ENCODE results near the gene OOEP.
"Not testable (repeated sequence)": the region's sequence is repeated elsewhere in the genome, so short reads cannot be mapped to it uniquely, and the experiment has no call there.

The OOEP gene

DNA sequence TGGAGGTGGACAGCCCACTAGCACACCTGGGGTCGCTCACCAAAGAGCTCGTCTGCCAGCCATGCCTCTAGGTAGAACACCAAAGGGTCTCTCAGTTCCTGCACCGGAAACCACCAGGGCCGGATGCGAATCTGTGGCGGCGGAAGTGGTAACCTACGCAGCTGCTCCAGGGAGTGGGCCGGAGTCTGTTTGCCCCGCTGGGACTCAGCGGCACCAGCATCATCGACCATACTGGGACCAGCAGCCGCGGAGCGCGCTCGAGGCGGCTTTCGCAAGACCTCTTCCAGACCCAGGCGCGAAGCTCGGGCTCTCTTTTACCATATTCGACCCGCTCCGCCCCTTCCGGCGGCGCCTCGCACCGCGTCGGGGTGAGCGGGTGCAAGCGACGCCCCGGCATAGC, at the start of gene OOEP:
Gene OOEP, minus strand, starts transcription at position 335 of the 400 bp plus-strand sequence. Its CDS starts 105 bp downstream, at position 230.
- DNase-seq (ENCODE audit: low spot score): no peak

DNA sequence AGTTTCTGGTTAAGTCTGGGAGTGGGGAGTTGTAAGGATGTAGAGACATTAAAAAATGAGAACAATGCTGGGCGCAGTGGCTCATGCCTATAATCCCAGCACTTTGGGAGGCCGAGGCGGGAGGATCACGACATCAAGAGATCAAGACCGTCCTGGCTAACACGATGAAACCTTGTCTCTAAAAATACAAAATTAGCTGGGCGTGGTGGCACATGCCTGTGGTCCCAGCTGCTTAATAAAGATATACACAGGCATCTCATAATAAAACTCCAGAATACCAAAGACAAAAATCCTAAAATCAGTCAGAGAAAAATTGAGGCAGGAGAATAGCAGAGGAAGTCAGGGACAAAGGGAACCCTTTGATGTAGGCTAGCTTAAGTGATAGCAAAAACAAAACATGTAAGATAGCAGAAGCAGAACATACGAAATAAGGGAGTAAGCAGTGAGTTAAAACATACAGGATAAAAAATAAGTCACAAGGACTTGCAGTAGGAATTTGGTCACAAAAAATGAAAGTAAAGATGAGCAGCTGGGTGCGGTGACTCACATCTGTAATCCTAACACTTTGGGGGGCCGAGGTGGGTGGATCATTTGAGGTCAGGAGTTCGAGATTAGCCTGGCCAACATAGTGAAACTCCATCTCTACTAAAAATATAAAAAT, 48.5 kb upstream of the OOEP start:
- no peak for DNase-seq (ENCODE audit: low spot score)

DNA sequence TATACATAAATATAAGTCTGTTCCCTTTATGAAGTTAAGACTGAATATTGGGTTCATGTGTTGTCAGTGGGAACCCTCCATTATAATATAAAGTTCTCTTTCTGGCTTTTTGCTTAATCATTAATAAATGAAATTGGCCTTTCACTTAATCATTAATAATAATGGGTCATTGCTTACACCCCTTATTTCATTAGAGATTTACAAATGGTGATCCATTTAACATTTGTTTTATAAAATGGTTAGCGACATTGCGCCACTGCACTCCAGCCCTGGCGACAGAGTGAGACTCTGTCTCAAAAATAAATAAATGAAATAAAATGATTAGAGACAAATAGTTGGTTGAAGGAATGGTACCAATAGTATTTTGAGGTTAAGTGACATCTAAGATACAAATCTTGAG, 43.4 kb upstream of the OOEP start:
- no peak for DNase-seq (ENCODE audit: low spot score)

DNA sequence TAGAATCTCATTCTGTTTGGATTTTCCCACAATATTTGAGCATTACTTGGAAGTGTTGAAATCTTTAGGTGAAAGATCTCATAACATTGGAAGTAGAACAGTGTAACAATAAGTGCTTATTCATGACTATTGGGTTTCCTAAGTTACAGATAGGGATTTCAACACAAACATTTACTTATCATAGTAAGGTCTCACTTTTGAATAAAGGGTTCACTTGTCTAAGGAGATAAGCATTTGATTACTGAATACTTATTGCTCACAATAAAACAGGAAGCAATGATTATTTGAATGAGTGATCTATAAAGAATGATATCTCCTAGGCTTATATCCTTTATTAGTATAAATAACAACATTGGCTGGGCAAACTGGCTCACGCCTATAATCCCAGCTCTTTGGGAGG, 39.7 kb upstream of the OOEP start:
- no peak for DNase-seq (ENCODE audit: low spot score)

DNA sequence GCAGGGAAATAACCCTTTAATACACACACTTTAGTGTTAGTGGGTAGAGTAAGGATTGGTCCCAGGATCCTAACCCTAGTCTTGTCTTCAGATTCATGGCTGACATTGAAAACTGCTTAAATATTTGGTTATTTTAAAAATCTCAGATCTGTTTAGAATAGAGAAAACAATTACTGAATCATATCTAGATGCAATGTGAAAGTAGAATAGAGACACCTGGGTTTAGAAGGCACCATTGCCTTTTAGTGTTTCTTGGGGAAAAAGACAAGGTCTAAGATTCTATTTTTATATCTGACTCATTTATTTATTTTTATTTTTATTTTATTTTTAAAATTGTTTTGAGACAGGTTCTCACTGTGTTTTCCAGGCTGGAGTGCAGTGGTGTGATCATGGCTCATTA, 31.0 kb upstream of the OOEP start:
- no peak for DNase-seq (ENCODE audit: low spot score)

DNA sequence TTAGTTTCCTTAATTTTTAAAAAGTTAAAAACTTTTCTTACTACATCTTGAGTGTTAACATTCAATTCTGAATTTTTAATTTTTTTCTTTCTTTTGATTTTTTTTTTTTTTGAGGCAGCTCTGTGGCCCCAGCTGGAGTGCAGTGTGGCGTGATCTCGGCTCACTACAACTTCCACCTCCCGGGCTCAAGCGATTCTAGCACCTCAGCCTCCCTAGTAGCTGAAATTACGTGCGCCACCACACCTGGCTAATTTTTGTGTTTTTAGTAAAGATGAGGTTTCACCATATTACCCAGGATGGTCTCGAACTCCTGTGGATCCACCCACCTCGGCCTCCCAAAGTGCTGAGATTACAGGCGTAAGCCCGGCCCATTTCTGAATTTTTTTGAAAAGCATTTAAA, 26.2 kb upstream of the OOEP start:
- DNase-seq (ENCODE audit: low spot score): no peak

DNA sequence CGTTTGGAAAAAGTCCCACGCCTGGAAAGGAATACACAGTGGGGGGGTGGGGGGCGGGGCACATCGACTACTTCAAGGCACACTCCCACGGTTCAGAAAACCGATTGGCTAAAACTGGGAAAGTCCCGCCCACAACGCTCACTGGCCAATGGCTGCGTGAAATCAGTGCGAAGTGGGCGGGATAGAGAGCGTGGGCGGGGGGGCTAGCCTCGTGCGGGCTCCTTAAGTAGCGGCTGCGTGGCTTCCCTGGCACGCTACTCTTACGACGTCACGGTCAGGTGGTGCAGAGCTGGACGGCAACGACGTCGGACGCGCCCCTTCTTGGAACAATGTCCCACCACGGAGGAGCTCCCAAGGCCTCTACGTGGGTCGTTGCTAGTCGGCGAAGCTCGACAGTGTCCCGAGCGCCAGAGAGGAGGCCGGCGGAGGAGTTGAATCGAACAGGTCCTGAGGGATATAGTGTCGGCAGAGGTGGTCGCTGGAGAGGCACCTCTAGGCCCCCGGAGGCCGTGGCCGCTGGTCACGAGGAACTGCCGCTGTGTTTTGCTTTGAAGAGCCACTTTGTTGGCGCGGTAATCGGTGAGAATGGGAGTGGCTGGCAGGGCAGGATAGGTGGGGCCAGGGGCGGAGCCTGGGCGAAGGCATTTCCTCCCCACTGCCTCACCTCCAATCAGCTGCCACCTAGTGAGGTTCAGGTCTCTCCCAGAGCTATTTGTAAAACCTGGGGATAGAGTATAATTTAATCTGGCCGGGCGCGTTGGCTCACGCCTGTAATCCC, 25.1 kb upstream of the OOEP start, which contains the start of gene DDX43:
Gene DDX43, plus strand, starts transcription at position 252 of the 778 bp plus-strand sequence. Its CDS starts 78 bp downstream, at position 330.
- no peak for DNase-seq (ENCODE audit: low spot score)

DNA sequence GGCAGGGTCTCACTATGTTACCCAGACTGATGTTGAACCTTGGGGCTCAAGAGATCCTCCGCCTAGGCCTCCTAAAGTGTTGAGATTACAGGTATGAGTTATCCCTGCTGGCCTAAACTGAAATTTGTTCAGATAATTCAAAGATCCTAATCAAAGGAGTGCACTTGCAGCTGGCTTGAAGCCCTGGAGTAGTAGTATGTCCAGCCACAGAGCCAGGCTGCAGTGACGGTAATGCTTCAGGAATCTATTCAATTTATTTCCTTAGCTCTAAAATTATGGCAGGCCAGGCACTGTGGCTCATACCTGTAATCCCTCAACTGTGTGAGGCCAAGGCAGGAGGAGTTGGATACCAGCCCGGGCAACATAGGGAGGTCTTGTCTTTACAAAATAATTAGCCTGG, 23.6 kb upstream of the OOEP start:
- no peak for DNase-seq (ENCODE audit: low spot score)

DNA sequence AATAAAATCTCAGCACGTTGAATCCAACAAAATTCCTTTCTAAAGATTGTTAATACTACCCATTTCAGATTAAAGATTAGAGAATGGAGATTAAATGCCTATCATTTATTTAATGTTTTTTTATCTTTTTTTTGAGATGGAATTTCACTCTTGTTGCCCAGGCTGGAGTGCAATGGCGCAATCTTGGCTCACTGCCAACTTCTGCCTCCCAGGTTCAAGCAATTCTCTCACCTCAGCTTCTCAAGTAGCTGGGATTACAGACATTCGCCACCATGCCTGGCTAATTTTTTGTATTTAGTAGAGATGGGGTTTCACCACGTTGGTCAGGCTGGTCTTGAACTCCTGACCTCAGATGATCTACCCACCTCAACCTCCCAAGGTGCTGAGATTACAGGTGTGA, 22.5 kb upstream of the OOEP start:
- DNase-seq (ENCODE audit: low spot score): not testable (repeated sequence)

DNA sequence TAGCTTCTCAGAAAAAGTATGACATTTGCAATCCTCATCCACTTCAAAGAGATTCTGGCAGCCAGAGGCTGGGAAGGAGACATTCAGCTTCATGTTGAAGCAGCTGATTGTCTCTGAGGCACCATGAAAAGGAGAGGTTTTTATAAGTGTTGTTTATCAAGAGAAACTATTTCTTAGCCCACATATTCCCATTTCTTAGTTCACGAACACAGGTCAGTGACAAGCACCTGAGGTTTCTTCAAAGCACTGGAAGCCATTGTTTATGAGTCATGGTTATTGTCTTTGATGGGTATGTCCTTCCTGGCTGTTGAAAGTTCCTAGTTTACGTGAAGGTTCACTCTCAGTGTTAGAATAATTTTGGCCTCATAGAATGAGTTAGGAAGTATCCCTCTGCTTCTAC, 22.0 kb upstream of the OOEP start:
- DNase-seq (ENCODE audit: low spot score): no peak

DNA sequence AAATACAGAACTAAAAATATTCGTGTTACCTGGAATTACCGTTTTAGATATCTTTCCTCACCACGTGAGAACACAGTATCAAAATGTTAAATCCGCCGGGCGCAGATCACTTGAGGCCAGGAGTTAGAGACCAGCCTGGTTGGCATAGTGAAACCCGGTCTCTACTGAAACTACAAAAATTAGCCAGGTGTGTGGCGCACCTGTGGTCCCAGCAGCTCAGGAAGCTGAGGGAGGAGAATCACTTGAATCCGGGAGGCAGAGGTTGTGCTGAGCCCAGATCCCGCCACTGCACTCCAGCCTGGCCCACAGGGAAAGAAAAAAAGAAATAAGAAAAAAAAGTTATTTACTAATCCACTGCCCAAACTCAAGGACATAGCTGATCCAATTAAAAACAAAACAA, 20.2 kb upstream of the OOEP start:
- DNase-seq (ENCODE audit: low spot score): no peak

DNA sequence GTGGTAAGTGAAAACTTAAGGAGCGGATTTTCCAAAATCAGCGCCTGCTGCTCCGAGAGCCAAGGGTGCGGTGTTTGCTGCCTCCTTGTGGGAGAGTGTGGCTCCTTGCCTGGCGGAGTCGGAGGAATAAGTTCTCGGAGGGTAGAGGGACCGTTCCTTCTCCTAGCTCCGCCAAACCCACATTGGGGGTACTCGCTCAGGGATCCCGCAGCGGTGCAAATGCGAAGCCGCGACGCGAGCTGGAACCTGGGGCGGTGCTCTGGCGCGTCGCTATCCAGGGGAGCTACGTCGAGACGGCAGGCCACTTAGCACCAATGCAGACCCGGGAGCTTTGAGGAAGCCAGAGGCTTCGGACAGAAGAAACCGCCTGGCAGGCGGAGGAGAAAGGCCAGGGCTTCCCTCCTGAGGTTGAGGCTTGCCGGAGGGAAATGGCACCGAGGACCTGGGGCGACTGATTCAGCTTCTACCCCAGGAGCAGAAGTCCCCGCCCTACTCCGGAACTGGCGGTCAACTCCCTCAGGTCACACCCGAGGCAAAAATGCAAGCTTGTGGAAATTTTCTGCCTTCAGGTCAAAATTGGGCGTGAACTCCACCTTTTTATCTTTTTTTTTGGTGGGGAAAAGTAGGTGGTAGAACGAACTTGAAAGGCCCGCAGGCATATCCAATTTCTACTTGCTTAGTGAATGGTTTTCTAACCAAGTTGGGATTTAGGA, 19.3 kb upstream of the OOEP start:
- peak; percentile 80 for DNase-seq (ENCODE audit: low spot score)

DNA sequence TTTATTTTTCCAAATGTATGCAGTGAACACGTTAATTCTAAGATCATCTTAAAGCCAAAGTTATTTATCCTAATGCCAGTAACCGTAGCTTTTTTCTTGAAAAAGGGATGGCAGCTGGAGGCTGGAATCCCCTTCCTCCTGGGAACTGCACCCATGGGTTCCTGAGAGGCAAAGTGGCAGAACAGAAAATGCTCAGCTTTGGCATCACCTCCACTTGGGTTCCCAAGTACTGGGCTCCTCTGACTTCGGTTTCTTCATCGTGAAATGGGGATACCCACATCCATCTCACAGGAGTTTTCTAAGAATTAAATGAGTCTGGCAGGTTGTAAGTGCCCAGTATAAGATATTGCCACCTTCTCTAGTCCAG, 18.7 kb upstream of the OOEP start:
- no peak for DNase-seq (ENCODE audit: low spot score)

DNA sequence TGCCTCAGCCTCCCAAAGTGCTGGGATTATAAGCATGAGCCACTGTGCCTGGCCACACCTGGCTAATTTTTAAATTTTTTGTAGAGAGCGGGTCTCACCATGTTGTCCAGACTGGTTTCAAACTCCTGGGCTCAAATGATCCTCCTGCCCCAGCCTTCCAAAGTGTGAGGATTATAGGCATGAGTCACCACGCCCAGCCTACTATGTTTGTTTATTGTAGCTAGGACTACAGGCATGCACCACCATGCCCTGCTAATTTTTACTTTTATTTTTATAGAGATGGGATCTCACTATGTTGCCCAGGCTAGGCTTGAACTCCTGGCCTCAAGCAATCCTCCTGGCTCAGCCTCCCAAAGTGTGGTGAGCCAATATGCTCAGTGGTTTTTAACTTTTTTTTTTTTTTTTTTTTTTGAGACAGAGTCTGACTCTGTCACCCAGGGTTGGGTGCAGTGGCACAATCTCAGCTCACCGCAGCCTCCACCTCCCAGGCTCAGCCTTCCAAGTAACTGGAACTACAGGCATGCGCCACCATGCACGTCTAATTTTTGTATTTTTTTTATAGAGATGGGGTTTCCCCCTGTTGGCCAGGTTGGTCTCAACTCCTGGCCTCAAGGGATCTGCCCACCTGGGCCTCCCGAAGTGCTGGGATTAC, 12.9 kb upstream of the OOEP start:
- no peak for DNase-seq (ENCODE audit: low spot score)

DNA sequence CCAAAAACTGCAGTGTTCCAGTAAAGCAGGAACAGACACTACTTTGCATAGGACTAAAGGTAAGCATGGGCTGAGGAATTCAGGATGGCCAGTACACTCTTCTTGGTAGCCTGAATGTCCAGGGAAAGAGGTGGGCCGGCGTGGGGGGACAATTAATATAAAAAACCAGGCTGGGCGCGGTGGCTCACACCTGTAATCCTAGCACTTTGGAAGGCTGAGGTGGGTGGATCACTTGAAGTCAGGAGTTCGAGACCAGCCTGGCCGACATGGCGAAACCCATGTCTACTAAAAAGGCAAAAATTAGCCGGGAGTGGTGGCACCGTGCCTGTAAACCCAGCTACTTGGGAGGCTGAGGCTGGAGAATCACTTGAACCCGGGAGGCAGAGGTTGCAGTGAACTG, 11.8 kb upstream of the OOEP start:
- not testable (repeated sequence) for DNase-seq (ENCODE audit: low spot score)

DNA sequence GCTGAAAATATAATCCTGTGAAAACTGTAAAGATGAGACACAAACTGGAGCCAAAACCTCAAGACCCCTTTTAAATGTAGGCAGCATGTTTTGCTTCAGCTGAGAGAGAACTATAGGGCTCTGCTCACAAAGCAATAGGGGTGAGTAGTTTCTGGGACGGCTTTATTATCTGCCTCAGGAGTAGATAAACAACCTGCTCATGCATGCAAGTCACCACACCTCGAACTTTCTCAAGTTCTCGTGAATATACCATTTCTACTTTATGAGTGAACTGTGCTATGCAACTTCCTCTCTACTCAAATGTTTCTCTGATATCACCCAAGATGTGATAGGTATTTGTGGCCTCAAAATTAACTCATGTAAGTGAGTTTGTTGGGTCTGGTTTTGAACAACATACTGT, 7.5 kb upstream of the OOEP start:
- no peak for DNase-seq (ENCODE audit: low spot score)

DNA sequence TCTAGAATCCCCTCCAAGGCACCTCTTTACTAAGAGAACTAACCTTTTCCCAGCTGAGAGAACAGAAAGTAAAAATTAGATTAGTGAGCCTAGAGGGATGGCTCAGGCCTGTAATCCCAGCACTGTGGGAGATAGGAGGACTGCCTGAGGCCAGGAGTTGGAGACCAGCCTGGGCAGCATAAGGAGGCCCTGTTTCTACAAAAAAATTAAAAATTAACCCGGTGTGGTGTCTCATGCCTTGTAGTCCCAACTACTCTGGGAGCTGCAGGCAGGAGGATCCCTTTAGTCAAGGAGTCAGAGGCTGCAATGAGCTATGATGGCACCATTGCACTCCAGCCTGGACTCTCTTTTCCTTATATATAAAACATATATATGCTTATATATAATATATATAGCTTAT, 5.5 kb upstream of the OOEP start:
- DNase-seq (ENCODE audit: low spot score): peak; percentile 77

DNA sequence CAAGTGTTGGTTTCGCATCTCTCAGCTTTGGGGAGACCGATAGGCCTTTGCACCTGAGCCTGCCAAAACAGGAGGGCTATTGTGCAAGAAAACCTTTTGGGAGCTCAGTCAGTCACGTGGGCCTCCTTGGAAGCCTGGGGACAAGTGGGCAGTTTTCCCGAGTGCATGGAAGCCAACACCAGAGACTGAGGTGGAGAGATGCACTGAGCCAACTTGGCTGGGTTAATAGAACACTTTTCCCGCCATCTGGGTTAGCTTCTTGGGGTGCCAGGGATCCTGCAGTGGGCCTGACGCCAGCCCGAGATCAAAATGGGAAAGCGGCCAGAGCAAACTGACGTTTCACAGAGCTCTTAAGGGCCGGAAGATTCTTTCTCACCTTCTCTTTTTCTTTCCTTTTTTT, 2.8 kb upstream of the OOEP start:
- DNase-seq (ENCODE audit: low spot score): peak; percentile 97

DNA sequence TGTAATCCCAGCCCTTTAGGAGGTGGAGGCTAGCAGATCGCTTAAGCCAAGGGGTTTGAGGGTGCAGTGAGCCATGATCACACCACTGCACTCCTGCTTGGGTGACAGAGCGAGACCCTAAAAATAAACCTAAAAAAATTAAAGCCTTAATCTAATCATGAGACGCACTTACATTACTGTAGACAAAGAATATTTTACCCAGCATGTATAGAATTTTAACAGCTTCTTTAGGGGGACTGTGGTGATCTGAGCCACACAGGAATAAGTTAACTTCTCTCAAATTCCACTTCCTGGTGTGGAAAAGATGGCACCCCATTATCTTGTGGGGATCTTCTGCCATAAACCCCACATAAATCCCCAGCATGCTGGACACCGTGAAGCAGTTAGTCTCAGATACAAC, 2.3 kb upstream of the OOEP start:
- DNase-seq (ENCODE audit: low spot score): no peak

DNA sequence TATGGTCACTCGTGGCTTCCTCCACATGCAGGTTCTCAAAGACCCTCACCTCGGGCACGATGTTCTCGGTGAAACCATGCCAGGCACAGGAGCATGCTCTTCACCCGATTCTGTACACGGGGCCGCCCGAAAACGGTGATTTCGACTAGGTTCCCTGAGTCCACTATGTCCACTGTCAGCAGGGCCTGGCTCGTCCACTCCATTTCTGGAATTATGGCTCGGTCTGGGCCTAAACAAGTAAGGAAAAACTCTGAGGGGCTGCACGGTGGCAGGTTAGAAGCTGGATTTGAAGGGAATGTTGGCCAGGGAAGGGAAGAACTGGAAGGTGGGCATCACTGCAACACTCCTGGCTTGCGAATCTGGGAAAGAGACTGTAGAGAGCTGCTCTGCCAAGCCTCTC, 540 bp downstream of the OOEP start:
- DNase-seq (ENCODE audit: low spot score): no peak

DNA sequence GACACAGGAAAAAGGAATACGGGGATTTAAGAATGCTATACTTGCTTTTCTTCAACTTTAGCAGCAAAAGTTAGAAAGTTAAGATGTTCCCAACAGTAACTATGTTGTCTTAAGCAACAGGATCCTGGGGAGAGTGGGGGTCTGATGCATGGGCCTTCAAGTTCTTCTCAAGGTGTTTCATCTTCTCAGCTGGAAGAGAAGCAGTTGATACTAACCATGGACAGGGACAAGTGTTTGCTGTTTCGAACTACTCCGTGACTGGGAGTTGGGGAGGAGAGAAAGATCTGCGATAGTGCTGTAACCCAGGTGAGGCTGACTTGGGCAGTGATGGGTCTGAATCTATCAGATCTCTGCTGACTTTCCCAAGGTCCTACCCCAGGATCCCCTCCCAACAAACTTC, 1.0 kb downstream of the OOEP start:
- DNase-seq (ENCODE audit: low spot score): no peak

DNA sequence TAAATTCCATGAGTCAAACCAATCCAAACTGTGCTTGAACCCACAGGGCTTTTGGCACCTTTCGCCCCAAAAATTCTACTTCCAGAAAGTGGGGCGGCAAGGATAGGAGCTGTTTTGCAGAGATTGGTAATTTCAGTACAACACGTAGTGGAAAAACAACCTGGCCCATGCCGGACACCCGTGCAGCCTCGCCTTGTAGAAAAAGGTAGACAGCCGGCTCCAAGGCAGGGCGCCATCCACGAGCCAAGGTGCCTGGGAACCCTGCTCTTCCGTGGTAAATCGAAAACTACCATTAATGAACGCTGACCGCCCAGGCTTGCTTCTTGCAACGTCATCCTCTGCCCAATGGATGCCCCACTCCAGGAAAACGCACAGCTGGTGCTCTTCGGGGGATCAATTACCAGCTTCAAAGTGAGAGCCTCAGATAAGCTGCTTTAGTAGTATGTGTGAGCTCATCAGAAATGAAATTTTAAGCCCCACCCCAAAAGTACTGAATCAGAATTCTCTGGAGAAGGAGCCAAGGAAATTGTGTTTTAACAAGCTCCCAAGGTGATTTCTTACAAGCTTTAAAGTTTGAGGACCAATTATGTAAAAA, 1.8 kb downstream of the OOEP start:
- peak; percentile 77 for DNase-seq (ENCODE audit: low spot score)
